ENCODE data around the gene RAVER1. TPM values are rescaled to one million over a fixed set of nuclear protein-coding genes. Genes with fewer than 3 reads are reported as not detected.

Gene RAVER1
- total and polyA plus RNA-seq, 2 donors (not counting 3 experiments of a cell fraction or from before 2014, with no cell fraction given): 5.2 to 47.6 TPM

DNA sequence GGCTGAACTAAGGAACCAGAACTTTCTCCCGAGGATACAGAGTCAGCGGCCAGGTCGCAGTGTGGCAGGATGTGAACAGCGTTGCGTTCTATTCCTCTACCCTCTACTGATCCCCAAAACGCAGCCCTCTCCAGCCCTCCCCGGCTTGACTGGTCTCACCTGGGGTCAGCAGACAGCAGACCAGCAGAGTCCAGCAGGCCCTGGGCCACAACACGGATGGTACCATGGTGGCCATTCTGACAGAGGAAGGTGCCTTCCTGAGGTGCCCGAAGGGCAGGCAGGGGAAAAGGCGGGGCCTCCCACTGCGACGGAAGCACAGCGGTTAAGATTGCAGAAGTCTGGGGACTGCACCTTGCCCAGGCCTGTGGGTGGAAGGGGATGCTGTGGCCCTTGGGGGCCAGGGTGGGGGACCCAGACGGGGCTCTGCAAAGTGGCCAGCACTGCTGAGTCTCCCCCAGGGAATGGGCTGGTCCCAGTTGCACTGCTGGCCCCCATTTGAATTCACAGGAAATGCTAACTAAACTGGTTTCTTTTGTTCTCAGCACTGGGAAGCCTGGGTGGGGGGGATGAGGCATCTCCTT is 6.1 kb upstream of the RAVER1 start, which contains the start of gene ICAM3:
Gene ICAM3, minus strand, starts transcription at position 245 of the 581 bp plus-strand sequence. Its CDS starts 10 bp downstream, at position 235.
- H3K36me3 ChIP-seq (ENCODE audit: control insufficient read depth in 2 of 2, extremely low read depth in 1 of 2, insufficient read depth in 2 of 2, low read length in 2 of 2): no peaks in the 10 kb centered on the region
- no TSS peak for BruUV-seq (replicated peaks)
- H3K27me3 ChIP-seq (ENCODE audit: control insufficient read depth in 2 of 2, insufficient read depth in 2 of 2, low read length in 2 of 2): no peaks in the 10 kb centered on the region
- H3K79me2 ChIP-seq (ENCODE audit: control insufficient read depth, insufficient read depth, low read length): no peaks in the 10 kb centered on the region
- no peaks in the 10 kb centered on the region for H3K9me1 ChIP-seq (replicated peaks; ENCODE audit: control insufficient read depth, extremely low read depth, insufficient read depth, low read length)
- H3K27ac ChIP-seq (ENCODE audit: insufficient read depth, low read depth, low read length): no peak within 1 kb of the TSS
- no peak within 1 kb of the TSS for H3K9ac ChIP-seq (replicated peaks; ENCODE audit: extremely low read depth, insufficient read depth, low read length)
- intact Hi-C loops (cut with micrococcal nuclease) (no loop called here), dilution Hi-C loops (cut with MboI; ENCODE audit: extremely low pct_ligation_motif_present, low sequenced_read_pairs) (no loop called here)
- no peaks in the 10 kb centered on the region for H3K9me3 ChIP-seq (replicated peaks; ENCODE audit: control insufficient read depth, insufficient read depth, low read length)
- CTCF ChIA-PET: no interaction called here
- peaks cover 2% of the 10 kb centered on the region for H3K4me1 ChIP-seq (ENCODE audit: control insufficient read depth, extremely low read depth, insufficient read depth, low read length)
- no peak for TF ChIP-seq EZH2 (IDR thresholded peaks at IDR 0.05; ENCODE audit: borderline replicate concordance, low read depth, low read length, severe bottlenecking)
- TF ChIP-seq POLR2AphosphoS5 (IDR thresholded peaks at IDR 0.05; ENCODE audit: insufficient read depth, low read depth, low read length): no peak
- TF ChIP-seq FOS (IDR thresholded peaks at IDR 0.05; ENCODE audit: borderline replicate concordance, insufficient read depth, low read length): no peak
- TF ChIP-seq POLR2A (IDR thresholded peaks at IDR 0.05; ENCODE audit: low read depth, low read length): no peak
- no peak for TF ChIP-seq CTCF (IDR thresholded peaks at IDR 0.05; ENCODE audit: extremely low read depth in 1 of 2, insufficient read depth in 1 of 2, low read depth in 1 of 2, low read length in 2 of 2)
- TF ChIP-seq JUN (IDR thresholded peaks at IDR 0.05; ENCODE audit: borderline replicate concordance, insufficient read depth, insufficient read length, low read depth): no peak
- no peak for TF ChIP-seq MAX (IDR thresholded peaks at IDR 0.05; ENCODE audit: insufficient read depth, insufficient read length)
- no peak for TF ChIP-seq MYC (IDR thresholded peaks at IDR 0.05; ENCODE audit: low read depth, low read length)
- TF ChIP-seq GATA2 (IDR thresholded peaks at IDR 0.05; ENCODE audit: insufficient read depth, insufficient read length, low read depth, low read length): no peak
- H2AFZ ChIP-seq (ENCODE audit: low read depth, low read length): peak within 1 kb of the TSS; percentile 55
- no peak for DNase-seq (ENCODE audit: low read depth, low spot score)
- POLR2A ChIA-PET: no interaction called here
- no peak within 1 kb of the TSS for H3K4me2 ChIP-seq (ENCODE audit: insufficient read depth, low read length)
- no peak for FAIRE-seq
- no peak within 1 kb of the TSS for H3K4me3 ChIP-seq (replicated peaks in 1 of 3; ENCODE audit: insufficient read depth in 1 of 3, low read depth in 1 of 3, low read length in 3 of 3)
- no peaks in the 10 kb centered on the region for H4K20me1 ChIP-seq (replicated peaks; ENCODE audit: control insufficient read depth, extremely low read depth, insufficient read depth, low read length)

All from endothelial cell of umbilical vein (primary cell).